SK-N-SH treated with all-trans-retinoic acid at 6 μM for 48 hours (cell line): ENCODE results near the gene CHCHD4.
"Not testable (repeated sequence)": the region's sequence is repeated elsewhere in the genome, so short reads cannot be mapped to it uniquely, and the experiment has no call there.

ENCODE experiments used
- ATAC-seq: fragments of 200-7000 bp; cut with Tn5 transposase; 3 replicates; pipeline ENCODE4 v1.9.1; 2020; ENCODE audit warnings: mild to moderate bottlenecking, moderate library complexity
- ARNTL ChIP-seq: fragments of 450-650 bp; formaldehyde crosslinking; IDR thresholded peaks from 2 replicates; pipeline ENCODE4 v1.5.0; 2020; ENCODE audit warnings: low read depth, mild to moderate bottlenecking, moderate library complexity, borderline replicate concordance
- BACH2 ChIP-seq: fragments of 250-450 bp; sonication (Bioruptor Pico); IDR thresholded peaks from 2 replicates; pipeline ENCODE4 v1.9.0; 2021; ENCODE audit warnings: mild to moderate bottlenecking, borderline replicate concordance
- CREB5 ChIP-seq: fragments of 250-450 bp; sonication (Bioruptor Pico); IDR thresholded peaks from 2 replicates; pipeline ENCODE4 v1.5.1; 2020; ENCODE audit warnings: low read depth, mild to moderate bottlenecking, moderate library complexity
- CSDC2 ChIP-seq: fragments of 250-450 bp; sonication (Bioruptor Pico); IDR thresholded peaks from 2 replicates; pipeline ENCODE4 v1.5.0; 2020; ENCODE audit warnings: mild to moderate bottlenecking, moderate library complexity
- CSRNP3 ChIP-seq: fragments of 250-450 bp; sonication (Bioruptor Pico); IDR thresholded peaks from 2 replicates; pipeline ENCODE4 v1.5.1; 2021; ENCODE audit warnings: mild to moderate bottlenecking, moderate library complexity
- ESRRG ChIP-seq: fragments of 250-450 bp; sonication (Bioruptor Pico); IDR thresholded peaks from 2 replicates; pipeline ENCODE4 v1.6.1; 2021; ENCODE audit warnings: mild to moderate bottlenecking
- GLIS3 ChIP-seq: fragments of 250-450 bp; sonication (Bioruptor Pico); IDR thresholded peaks from 2 replicates; pipeline ENCODE4 v1.5.0; 2020; ENCODE audit warnings: mild to moderate bottlenecking, moderate library complexity
- ISL1 ChIP-seq: fragments of 250-450 bp; sonication (Bioruptor Pico); IDR thresholded peaks from 2 replicates; pipeline ENCODE4 v2.1.2; 2022; ENCODE audit warnings: mild to moderate bottlenecking, moderate library complexity
- OSR1 ChIP-seq: fragments of 250-450 bp; sonication (Bioruptor Pico); IDR thresholded peaks from 2 replicates; pipeline ENCODE4 v1.8.0; 2022; ENCODE audit warnings: moderate library complexity, mild to moderate bottlenecking, inconsistent platforms
- PATZ1 ChIP-seq: fragments of 250-450 bp; sonication (Bioruptor Pico); IDR thresholded peaks from 2 replicates; pipeline ENCODE4 v1.8.0; 2020; ENCODE audit warnings: mild to moderate bottlenecking, moderate library complexity, borderline replicate concordance
- POU6F1 ChIP-seq: fragments of 250-450 bp; sonication (Bioruptor Pico); IDR thresholded peaks from 2 replicates; pipeline ENCODE4 v1.8.0; 2021; ENCODE audit warnings: low read depth, mild to moderate bottlenecking, moderate library complexity, borderline replicate concordance
- PPARA ChIP-seq: fragments of 250-450 bp; sonication (Bioruptor Pico); IDR thresholded peaks from 2 replicates; pipeline ENCODE4 v1.5.0; 2020; ENCODE audit warnings: mild to moderate bottlenecking, borderline replicate concordance
- RARB ChIP-seq: fragments of 250-450 bp; sonication (Bioruptor Pico); IDR thresholded peaks from 2 replicates; pipeline ENCODE4 v1.8.0; 2021; ENCODE audit warnings: mild to moderate bottlenecking, moderate library complexity
- SNAI2 ChIP-seq: fragments of 250-450 bp; sonication (Bioruptor Pico); IDR thresholded peaks from 2 replicates; pipeline ENCODE4 v1.5.0; 2020; ENCODE audit warnings: mild to moderate bottlenecking, moderate library complexity
- TOX ChIP-seq: fragments of 250-450 bp; sonication (Bioruptor Pico); IDR thresholded peaks from 2 replicates; pipeline ENCODE4 v1.8.0; 2021; ENCODE audit warnings: mild to moderate bottlenecking, moderate library complexity, borderline replicate concordance
- TSHZ2 ChIP-seq: fragments of 250-450 bp; sonication (Bioruptor Pico); IDR thresholded peaks from 2 replicates; pipeline ENCODE4 v1.5.0; 2020; ENCODE audit warnings: mild to moderate bottlenecking, moderate library complexity
- ZFP3 ChIP-seq: fragments of 250-450 bp; sonication (Bioruptor Pico); IDR thresholded peaks from 2 replicates; pipeline ENCODE4 v1.5.0; 2020; ENCODE audit warnings: mild to moderate bottlenecking, moderate library complexity
- ZFP30 ChIP-seq: fragments of 450-650 bp; formaldehyde crosslinking; IDR thresholded peaks from 2 replicates; pipeline ENCODE4 v1.5.0; 2022; ENCODE audit warnings: mild to moderate bottlenecking, moderate library complexity
- ZNF70 ChIP-seq: fragments of 450-650 bp; formaldehyde crosslinking; IDR thresholded peaks from 2 replicates; pipeline ENCODE4 v1.5.0; 2020; ENCODE audit warnings: mild to moderate bottlenecking, moderate library complexity
- ZNF8 ChIP-seq: fragments of 450-650 bp; formaldehyde crosslinking; IDR thresholded peaks from 2 replicates; pipeline ENCODE4 v1.5.0; 2020; ENCODE audit warnings: mild to moderate bottlenecking, moderate library complexity

The CHCHD4 gene

GRCh38 chr3:14117468-14118399 is 6.9 kb downstream of the CHCHD4 start:
- ATAC-seq: no peak
- no peak for TF ChIP-seq SNAI2

- TF ChIP-seq POU6F1 (CRISPR knock-in tag) (no peak), ARNTL (CRISPR knock-in tag) (no peak), CREB5 (CRISPR knock-in tag) (no peak), ZFP3 (no peak), TSHZ2 (CRISPR knock-in tag) (no peak), PPARA (no peak), OSR1 (no peak), CSDC2 (CRISPR knock-in tag) (no peak), TOX (CRISPR knock-in tag) (no peak), SNAI2 (no peak)
- ATAC-seq: no peak
Measured at GRCh38 chr3:14113965-14114635, 10.6 kb downstream of the CHCHD4 start.

GRCh38 chr3:14110699-14111098 is 14.0 kb downstream of the CHCHD4 start:
- TF ChIP-seq BACH2 (CRISPR knock-in tag): no peak
- no peak for TF ChIP-seq ISL1 (CRISPR knock-in tag)
- no peak for TF ChIP-seq ESRRG
- no peak for TF ChIP-seq RARB (CRISPR knock-in tag)
- TF ChIP-seq CSDC2 (CRISPR knock-in tag): no peak
- no peak for TF ChIP-seq ZFP30 (CRISPR knock-in tag)
- no peak for TF ChIP-seq GLIS3 (CRISPR knock-in tag)
- TF ChIP-seq ZFP3: no peak
- no peak for TF ChIP-seq PPARA
- no peak for TF ChIP-seq ZNF8 (CRISPR knock-in tag)
- no peak for TF ChIP-seq SNAI2
- TF ChIP-seq CREB5 (CRISPR knock-in tag): no peak
- no peak for TF ChIP-seq OSR1
- TF ChIP-seq TOX (CRISPR knock-in tag): no peak
- no peak for TF ChIP-seq PATZ1 (CRISPR knock-in tag)
- no peak for TF ChIP-seq ZNF70 (CRISPR knock-in tag)
- no peak for TF ChIP-seq POU6F1 (CRISPR knock-in tag)
- TF ChIP-seq CSRNP3: no peak
- no peak for ATAC-seq

GRCh38 chr3:14109821-14110220 is 14.8 kb downstream of the CHCHD4 start:
- not testable (repeated sequence) for ATAC-seq
